HG03103 (cell line): ENCODE measurements around the gene NPRL2.
A peak's percentile ranks its signal among the peaks of the same experiment; 100 is the strongest.

ENCODE experiments used
- ATAC-seq: cut with Tn5 transposase; IDR thresholded peaks from one replicate; pipeline ENCODE4 v1.9.1; 2021; ENCODE audit warnings: low read depth; ENCODE audit not compliant: unreplicated experiment

The NPRL2 gene

GRCh38 chr3:50330330-50330729, 20.2 kb downstream of the NPRL2 start:
- ATAC-seq = no peak

GRCh38 chr3:50327943-50328691, 22.5 kb downstream of the NPRL2 start, which contains the start of gene TUSC2:
Gene TUSC2, minus strand, starts transcription at chr3:50328223. Its CDS starts 124 bp downstream, at chr3:50328099.
- peak; percentile 84 for ATAC-seq

DNA sequence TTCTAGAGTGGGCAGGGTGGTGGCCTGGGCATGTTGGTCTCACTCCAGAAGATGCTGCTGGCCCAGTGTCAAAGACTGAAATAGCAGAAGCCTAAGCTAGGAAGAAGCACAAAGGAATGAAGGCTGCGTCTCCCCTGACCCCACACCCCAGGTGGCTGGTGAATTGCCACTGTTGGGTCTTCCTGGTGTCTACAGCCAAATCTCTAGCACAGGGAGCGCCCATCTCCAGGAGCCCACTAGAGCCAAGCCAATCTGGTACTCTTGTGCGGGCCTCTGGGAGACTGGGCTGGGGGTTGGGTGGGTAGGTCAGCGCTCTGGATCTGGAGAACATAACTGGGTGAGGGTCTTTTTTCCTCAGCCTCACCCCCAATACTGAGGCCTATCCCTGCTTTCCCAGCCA, 23.4 kb downstream of the NPRL2 start:
- no peak for ATAC-seq

DNA sequence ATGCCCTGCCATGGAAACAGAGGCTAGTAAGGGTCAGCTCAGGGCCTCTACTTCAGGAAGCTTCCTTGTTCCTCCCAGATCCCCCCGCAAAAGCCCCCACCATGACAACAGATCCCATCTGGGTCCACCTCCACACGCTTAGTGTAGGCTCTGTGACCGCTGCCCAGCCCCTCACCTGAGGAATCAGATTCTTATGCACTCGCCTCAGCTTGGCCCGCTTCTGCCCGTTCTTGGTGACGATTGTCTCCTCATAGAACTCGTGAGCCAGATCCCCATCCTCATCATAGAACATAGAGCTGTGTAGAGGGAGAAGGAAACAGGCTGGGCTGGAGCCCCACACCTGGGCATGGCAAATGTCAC, 24.4 kb downstream of the NPRL2 start:
- no peak for ATAC-seq

GRCh38 chr3:50325497-50326181, 24.9 kb downstream of the NPRL2 start:
- ATAC-seq = no peak

GRCh38 chr3:50325113-50325480, 25.5 kb downstream of the NPRL2 start:
- no peak for ATAC-seq

GRCh38 chr3:50324351-50325112, 26.0 kb downstream of the NPRL2 start:
- no peak for ATAC-seq

- ATAC-seq = no peak
These were observed 26.9 kb downstream of the NPRL2 start for GRCh38 chr3:50323614-50324199.

GRCh38 chr3:50323092-50323600, 27.4 kb downstream of the NPRL2 start:
- ATAC-seq = no peak

GRCh38 chr3:50322386-50323091, 28.0 kb downstream of the NPRL2 start, which contains the start of gene HYAL2:
Gene HYAL2, minus strand, starts transcription at chr3:50322745. Its CDS starts 2,256 bp downstream, at chr3:50320489.
- no peak for ATAC-seq

GRCh38 chr3:50322115-50322385, 28.5 kb downstream of the NPRL2 start:
- ATAC-seq = no peak

GRCh38 chr3:50321336-50322114, 29.1 kb downstream of the NPRL2 start:
- peak; percentile 70 for ATAC-seq

GRCh38 chr3:50320853-50321335, 29.7 kb downstream of the NPRL2 start:
- peak; percentile 29 for ATAC-seq

- no peak for ATAC-seq
These were observed 30.5 kb downstream of the NPRL2 start for GRCh38 chr3:50319894-50320625.

DNA sequence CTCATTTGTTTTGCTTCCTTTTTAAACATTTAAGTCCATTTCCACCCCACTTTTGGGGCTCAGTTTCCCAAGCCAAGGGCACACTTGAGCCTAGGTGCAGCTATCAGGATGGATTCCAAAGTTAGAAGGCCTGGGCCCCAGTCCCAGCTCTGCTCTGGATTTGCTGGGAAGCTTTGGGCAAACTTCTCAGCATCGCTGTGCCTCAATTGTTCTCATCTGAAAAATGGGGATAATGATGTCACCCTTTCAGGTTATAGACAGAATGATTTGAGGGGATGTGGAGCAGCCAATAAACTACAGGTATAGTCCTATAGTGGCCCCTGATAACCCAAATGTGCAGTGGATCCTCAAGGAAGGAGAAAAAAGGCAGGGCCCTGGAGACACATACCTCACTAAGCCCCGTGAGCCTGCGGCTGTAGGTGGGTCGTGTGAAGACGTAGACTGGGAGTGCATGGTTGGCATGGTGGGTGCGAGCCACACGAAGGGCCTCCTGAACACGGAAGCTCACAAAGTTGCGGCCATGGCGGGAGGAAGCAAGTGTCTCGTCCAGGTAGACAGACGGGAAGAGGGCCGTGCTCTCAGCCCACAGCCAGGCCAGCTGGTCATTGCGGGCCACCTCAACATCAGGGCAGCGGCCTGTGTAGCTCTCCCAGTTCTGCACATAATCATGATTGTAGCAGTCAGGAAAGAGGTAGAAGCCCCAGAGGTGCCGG, 31.2 kb downstream of the NPRL2 start:
- ATAC-seq = no peak

GRCh38 chr3:50318615-50319014, 32.0 kb downstream of the NPRL2 start:
- ATAC-seq = no peak

- ATAC-seq = no peak
These were observed 32.4 kb downstream of the NPRL2 start for GRCh38 chr3:50318163-50318562.

DNA sequence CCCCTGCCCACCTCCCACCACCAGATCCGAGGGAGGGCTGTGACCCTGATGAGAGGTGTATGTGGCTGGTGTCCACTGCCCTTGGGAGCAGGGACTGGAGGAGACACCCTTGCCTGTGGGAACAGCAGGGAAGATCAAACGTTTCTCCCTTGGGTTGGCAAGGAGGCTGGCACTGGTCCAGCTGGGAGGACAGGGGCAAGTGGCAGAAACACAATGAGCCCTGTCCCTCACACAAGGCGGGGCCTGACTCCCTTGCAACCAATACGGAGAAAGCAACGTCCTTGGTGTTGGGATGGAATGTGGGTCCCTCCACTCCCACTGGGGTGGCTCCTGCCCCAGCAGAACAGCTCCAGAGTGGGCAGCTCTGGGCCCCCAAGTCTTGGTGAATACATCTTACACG, 33.3 kb downstream of the NPRL2 start:
- no peak for ATAC-seq
